Esophagus muscularis mucosa (tissue), 4 donors: ENCODE measurements around the gene TFAP2E.

ENCODE experiments used
- EP300 ChIP-seq: sonication (generic); formaldehyde crosslinking; IDR thresholded peaks from one replicate; pipeline ENCODE4 v1.6.1; 2017; ENCODE audit warnings: antibody characterized with exemption
- POLR2A ChIP-seq: fragments of 450-650 bp; IDR thresholded peaks from one replicate; pipeline ENCODE4 v1.6.1; 2017; ENCODE audit warnings: antibody characterized with exemption, moderate library complexity, mild to moderate bottlenecking, low read depth
- POLR2AphosphoS5 ChIP-seq, 2 donors: sonication (generic); formaldehyde crosslinking; IDR thresholded peaks; one replicate each; pipeline ENCODE4 v1.6.1; 2017; ENCODE audit warnings: antibody characterized with exemption in 2 of 2
- TF ChIP-seq, protein P1 (sequence below), 3 experiments: fragments of 200-600 bp in 2 of 3; fragments of 450-650 bp in 1 of 3; sonication (generic) in 2 of 3; IDR thresholded peaks; one replicate each; pipeline ENCODE4 v1.5.1; 2017 to 2019; ENCODE audit warnings: antibody characterized with exemption in 3 of 3, mild to moderate bottlenecking in 2 of 3, moderate library complexity in 1 of 3

GRCh38 chr1:35585281-35585680, 12.2 kb downstream of the TFAP2E start:
- TF ChIP-seq POLR2AphosphoS5 (IDR thresholded peaks at IDR 0.05): no peak
- TF ChIP-seq, protein P1, sequence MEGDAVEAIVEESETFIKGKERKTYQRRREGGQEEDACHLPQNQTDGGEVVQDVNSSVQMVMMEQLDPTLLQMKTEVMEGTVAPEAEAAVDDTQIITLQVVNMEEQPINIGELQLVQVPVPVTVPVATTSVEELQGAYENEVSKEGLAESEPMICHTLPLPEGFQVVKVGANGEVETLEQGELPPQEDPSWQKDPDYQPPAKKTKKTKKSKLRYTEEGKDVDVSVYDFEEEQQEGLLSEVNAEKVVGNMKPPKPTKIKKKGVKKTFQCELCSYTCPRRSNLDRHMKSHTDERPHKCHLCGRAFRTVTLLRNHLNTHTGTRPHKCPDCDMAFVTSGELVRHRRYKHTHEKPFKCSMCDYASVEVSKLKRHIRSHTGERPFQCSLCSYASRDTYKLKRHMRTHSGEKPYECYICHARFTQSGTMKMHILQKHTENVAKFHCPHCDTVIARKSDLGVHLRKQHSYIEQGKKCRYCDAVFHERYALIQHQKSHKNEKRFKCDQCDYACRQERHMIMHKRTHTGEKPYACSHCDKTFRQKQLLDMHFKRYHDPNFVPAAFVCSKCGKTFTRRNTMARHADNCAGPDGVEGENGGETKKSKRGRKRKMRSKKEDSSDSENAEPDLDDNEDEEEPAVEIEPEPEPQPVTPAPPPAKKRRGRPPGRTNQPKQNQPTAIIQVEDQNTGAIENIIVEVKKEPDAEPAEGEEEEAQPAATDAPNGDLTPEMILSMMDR (IDR thresholded peaks at IDR 0.05): no peak
- no peak for TF ChIP-seq POLR2A
- no peak for TF ChIP-seq EP300
